GM19099 (cell line): ENCODE results near the gene CENPV.

ENCODE experiments used
- POLR2A ChIP-seq: IDR thresholded peaks from 3 replicates; pipeline ENCODE4 v1.6.1; 2011; ENCODE audit warnings: low read depth; ENCODE audit not compliant: insufficient read length; ENCODE audit errors: extremely low read depth

The CENPV gene

GRCh38 chr17:16363749-16364536 lies 10.7 kb upstream of the CENPV start:
- TF ChIP-seq POLR2A, result no peak

DNA sequence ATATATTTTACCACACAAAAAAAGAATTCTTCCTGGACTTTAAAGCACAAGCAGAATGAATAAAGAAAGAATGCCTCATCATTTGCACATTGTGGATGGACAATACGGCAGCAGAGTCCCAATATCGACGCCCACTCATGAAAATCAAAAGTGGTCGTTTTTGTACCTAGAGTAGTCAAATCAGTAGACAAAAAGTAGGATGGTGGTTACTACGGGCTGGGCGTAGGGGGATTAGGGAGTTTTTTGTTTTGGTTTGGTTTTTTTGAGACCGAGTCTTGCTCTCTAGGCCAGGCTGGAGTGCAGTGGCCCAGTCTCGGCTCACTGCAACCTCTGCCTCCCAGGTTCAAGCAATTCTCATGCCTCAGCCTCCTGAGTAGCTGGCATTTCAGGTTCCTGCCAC lies 8.6 kb upstream of the CENPV start:
- no peak for TF ChIP-seq POLR2A

- TF ChIP-seq POLR2A, result no peak
Observed at GRCh38 chr17:16358394-16358793, 5.1 kb upstream of the CENPV start.

DNA sequence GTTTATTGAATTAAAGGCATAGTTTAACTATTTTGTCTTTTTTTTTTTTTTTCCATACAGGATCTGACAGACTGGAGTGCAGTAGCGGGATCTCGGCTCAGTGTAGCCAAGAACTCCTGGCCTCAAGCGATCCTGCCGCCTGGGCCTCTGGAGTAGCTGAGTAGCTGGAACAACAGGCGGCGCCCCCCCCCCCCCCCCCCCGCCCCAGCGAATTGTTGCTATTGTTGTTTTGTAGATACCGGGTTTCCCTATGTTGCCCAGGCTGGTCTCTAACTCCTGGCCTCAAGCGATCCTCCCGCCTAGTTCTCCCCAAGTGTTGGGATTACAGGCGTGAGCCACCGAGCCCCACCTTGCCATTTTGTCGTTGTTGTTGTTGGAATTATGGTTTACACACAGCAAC lies 1.3 kb upstream of the CENPV start:
- TF ChIP-seq POLR2A, result no peak

GRCh38 chr17:16352667-16353316 lies 477 bp downstream of the CENPV start:
- TF ChIP-seq POLR2A, result no peak

DNA sequence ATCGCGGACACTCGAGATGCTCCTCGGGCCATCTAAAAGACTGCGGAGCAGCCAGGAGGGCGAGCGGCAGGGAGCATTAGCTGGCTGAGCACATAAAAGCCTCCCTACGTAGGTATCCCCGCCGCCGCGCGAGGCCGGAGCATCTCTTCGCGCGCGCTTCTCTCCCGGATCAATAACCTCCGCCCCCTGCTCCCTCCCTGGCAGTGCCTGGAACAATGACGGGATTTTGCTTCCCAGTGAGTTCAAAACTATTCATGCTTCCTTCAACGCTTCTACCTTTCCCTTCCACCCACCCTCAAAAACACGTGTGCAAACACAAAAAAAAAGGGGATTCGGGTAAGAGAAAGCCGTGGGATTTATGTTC lies 984 bp downstream of the CENPV start:
- TF ChIP-seq POLR2A, result no peak

- TF ChIP-seq POLR2A, result no peak
Observed at GRCh38 chr17:16351831-16352230, 1.4 kb downstream of the CENPV start.

- TF ChIP-seq POLR2A, result no peak
Observed at GRCh38 chr17:16349431-16349830, 3.8 kb downstream of the CENPV start.

- TF ChIP-seq POLR2A, result no peak
Observed at GRCh38 chr17:16348586-16348985, 4.7 kb downstream of the CENPV start.

- no peak for TF ChIP-seq POLR2A
Observed at GRCh38 chr17:16346721-16347271, 6.5 kb downstream of the CENPV start.

DNA sequence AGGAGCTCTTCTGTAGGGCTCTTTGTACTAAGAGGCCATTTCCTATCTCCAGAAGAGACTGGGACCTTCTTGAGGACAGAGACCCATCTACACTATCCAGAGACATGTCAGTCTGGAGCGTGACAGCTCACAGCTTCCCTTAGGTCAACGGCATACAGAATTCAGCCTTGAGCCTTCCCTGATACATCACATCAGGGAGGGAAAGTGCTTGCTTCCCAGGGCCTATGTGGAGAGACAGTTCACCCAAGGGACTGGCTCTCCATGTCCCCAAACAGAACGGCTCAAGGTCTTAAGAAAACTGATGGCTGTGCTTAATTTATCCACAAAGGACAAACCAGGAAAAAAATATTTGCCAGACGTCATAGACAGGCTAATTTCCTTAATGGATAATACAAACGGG lies 7.7 kb downstream of the CENPV start:
- TF ChIP-seq POLR2A, result no peak

DNA sequence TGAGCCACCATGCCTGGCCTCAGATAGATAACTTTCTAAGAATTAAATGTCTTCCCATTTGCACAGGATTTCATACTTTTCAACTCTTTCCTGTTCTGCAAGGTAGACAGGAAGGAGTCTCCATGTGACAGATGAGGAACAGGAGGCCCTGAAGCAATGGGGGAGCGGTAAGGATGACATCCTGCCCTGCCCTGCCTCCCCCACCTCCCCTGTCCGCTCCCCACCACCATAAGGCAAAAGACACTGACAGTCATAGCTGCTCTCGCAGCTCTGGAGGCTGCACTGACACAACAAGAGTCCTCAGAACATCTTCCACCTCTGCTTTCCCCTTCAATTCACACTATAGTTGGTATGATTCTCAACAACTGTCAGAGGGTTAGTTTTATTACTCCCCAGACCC lies 9.7 kb downstream of the CENPV start:
- TF ChIP-seq POLR2A, result no peak

DNA sequence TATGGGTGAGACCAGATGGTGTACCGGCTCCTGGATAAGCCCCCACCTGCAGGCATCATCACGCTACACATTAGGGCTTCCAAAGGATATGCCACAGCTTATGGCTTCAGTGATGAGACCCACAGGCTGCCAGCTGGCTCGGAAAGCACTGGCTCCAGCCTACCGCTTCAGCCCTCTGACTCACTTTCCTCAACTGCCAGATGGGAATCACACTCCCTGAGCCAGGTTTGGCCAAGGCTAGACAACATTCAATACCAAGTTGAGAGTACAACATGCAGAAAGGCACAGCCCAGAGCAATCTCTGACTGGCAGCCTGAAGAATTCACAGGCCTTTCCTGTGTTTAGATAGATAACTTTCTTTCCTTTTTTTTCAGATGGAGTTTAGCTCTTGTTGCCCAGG lies 10.3 kb downstream of the CENPV start:
- TF ChIP-seq POLR2A, result no peak

GRCh38 chr17:16339959-16340358 lies 13.3 kb downstream of the CENPV start:
- TF ChIP-seq POLR2A, result no peak

DNA sequence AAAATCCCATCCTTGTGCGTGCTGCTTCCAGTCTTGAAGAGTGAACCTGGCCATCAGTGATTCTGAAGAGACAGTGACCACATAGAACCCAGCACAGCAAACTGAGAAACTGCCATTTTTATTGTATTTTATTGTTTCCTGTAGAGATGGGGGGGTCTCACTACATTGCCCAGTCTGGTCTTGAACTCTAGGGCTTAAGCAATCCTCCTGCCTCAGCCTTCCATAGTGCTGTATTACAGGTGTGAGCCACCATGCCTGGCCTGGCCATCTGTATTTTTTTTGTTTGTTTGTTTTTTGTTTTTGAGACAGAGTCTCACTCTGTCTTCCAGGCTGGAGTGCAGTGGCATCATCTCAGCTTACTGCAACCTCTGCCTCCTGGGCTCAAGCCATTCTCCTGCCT lies 13.9 kb downstream of the CENPV start:
- TF ChIP-seq POLR2A, result no peak

DNA sequence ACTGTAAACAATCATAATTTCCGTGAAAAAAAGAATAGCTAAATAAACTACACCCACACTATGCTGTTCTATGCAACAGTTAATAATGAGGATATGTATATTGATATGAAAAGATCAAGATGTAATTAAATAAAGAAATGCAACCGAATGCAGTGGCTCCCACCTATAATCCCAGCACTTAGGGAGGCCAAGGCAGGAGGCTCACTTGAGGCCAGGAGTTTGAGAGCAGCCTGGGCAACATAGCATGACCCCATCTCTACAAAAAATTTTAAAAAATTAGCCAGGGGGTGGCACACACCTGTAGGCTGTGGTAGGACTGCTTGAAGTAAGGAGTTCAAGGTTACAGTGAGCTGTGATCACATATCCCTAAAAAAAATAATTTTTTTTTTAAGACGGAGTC lies 14.9 kb downstream of the CENPV start:
- TF ChIP-seq POLR2A, result no peak
